HFFc6 (cell line): Measurements from ENCODE around the gene AGO4. TPM values are rescaled to one million over a fixed set of nuclear protein-coding genes. Genes with fewer than 3 reads are reported as not detected.

Experiments
- DNase-seq: peaks from one replicate; pipeline ENCODE4 v3.0.0-alpha.2; 2018
- H3K27ac Mint-ChIP-seq: 2 replicates; pipeline ENCODE4 v1.8.0; 2020; ENCODE audit warnings: mild to moderate bottlenecking, mixed read lengths
- H3K27me3 Mint-ChIP-seq: 2 replicates; pipeline ENCODE4 v1.8.0; 2021; ENCODE audit warnings: mild to moderate bottlenecking, moderate library complexity, mixed read lengths; ENCODE audit not compliant: insufficient read depth
- H3K36me3 Mint-ChIP-seq: 2 replicates; pipeline ENCODE4 v1.8.0; 2021; ENCODE audit warnings: low read depth, mixed read lengths
- H3K4me1 Mint-ChIP-seq: 2 replicates; pipeline ENCODE4 v1.8.0; 2020; ENCODE audit warnings: low read depth, mixed read lengths
- H3K4me3 Mint-ChIP-seq: 2 replicates; pipeline ENCODE4 v1.8.0; 2020; ENCODE audit warnings: mild to moderate bottlenecking, moderate library complexity, mixed read lengths
- H3K9me3 Mint-ChIP-seq: 2 replicates; pipeline ENCODE4 v1.8.0; 2020; ENCODE audit warnings: mild to moderate bottlenecking, mixed read lengths
- total RNA-seq, 6 experiments: library from RNA; stranded (reverse); fragmentation: NEBNext Ultra II Directional; extraction: Animal tissue kit (Norgen Biotek cat#: 25700); gene quantifications; 2 replicates in 1 of 6; 3 replicates in 5 of 6; pipeline ENCODE4 v1.2.3, GENCODE V29; 2021
- TF ChIP-seq, protein P1 (sequence below): fragments of 200-600 bp; sonication (generic); IDR thresholded peaks from 2 replicates; pipeline ENCODE4 v1.5.0; 2021; ENCODE audit warnings: antibody characterized with exemption, mild to moderate bottlenecking

Gene AGO4
- total RNA-seq, 6 experiments from 2014 or later = 3.6 to 6.9 (median 6.3) TPM

DNA sequence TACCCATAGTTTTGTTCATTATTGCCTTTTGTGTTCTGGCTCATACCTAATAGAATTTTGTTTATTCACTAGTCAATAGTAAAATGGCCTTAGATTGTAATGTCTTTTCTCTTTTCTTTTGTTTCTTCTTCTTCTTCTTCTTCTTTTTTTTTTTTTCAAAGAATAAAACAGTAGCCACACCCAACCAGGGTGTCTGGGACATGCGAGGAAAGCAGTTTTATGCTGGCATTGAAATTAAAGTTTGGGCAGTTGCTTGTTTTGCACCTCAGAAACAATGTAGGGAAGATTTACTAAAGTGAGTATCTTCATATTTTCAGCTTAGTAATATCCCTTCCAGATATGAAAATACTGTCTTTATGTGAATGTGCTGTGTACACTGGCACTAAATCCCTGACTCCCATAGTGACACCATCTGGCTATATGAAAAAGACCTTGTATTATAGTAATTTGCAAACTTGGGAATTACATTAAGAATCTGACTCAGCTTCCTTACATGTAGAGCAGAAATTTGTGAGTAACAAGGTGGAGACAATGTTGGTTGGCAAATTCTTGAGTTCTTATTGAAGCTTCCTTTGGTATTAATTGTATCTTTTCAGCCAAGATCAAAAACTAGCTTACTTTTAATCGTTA lies 24.6 kb downstream of the AGO4 start:
- no peak for DNase-seq
- TF ChIP-seq, protein P1, sequence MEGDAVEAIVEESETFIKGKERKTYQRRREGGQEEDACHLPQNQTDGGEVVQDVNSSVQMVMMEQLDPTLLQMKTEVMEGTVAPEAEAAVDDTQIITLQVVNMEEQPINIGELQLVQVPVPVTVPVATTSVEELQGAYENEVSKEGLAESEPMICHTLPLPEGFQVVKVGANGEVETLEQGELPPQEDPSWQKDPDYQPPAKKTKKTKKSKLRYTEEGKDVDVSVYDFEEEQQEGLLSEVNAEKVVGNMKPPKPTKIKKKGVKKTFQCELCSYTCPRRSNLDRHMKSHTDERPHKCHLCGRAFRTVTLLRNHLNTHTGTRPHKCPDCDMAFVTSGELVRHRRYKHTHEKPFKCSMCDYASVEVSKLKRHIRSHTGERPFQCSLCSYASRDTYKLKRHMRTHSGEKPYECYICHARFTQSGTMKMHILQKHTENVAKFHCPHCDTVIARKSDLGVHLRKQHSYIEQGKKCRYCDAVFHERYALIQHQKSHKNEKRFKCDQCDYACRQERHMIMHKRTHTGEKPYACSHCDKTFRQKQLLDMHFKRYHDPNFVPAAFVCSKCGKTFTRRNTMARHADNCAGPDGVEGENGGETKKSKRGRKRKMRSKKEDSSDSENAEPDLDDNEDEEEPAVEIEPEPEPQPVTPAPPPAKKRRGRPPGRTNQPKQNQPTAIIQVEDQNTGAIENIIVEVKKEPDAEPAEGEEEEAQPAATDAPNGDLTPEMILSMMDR = no peak
- Mint-ChIP-seq H3K9me3 (no peaks in the 10 kb centered on the region), H3K36me3 (peaks cover 20% of the 10 kb centered on the region), H3K4me1 (peaks cover 9% of the 10 kb centered on the region), H3K27ac (no peak overlapping the region; the same call in 1 of the 2 replicates), H3K4me3 (no peak overlapping the region), H3K27me3 (no peaks in the 10 kb centered on the region)

DNA sequence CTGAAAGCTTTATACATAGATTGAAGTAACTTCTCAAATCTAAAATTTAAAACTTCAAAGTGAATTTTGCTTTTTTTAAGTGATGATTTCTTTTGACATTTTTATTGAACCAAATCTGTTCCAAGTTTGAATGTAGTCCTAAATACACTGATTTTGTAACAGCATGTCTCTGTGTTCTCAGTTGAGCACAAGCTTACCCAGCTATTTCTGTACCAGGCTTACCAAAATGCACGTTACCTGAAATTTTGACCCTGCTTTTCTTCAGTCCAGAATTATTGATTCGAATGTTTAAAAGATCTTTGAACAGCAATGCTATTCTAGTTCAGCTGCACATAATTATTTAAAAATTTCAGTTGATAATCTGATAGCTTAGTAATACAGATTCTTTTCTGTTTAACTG lies 25.6 kb downstream of the AGO4 start:
- Mint-ChIP-seq H3K4me1 (peaks cover 9% of the 10 kb centered on the region), H3K27ac (no peak overlapping the region), H3K36me3 (peaks cover 25% of the 10 kb centered on the region), H3K4me3 (no peak overlapping the region), H3K27me3 (no peaks in the 10 kb centered on the region), H3K9me3 (no peaks in the 10 kb centered on the region)
- DNase-seq = no peak
- TF ChIP-seq, protein P1 = no peak

DNA sequence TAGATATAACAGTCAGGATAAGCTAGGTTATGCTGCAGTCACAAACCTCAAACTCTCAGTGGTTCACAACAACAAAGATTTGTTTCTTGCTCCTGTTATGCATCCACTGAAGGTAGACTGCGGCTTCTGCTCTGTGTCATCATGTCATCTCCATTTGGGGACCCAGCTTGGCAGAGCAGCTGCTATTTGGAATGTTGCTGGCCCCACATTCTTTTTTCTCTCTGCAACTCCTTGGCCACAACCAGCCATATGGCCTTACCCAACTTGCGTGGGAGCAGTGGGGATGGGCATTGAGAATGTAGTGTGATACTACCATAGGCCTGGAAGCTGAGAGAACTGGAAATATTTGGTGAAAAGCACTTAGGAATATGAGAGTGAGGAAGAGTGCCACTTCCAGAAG lies 26.4 kb downstream of the AGO4 start:
- peaks cover 33% of the 10 kb centered on the region for H3K36me3 Mint-ChIP-seq
- H3K27me3 Mint-ChIP-seq = no peaks in the 10 kb centered on the region
- H3K27ac Mint-ChIP-seq = no peak overlapping the region
- H3K4me1 Mint-ChIP-seq = peaks cover 9% of the 10 kb centered on the region
- H3K9me3 Mint-ChIP-seq = no peaks in the 10 kb centered on the region
- TF ChIP-seq, protein P1 = no peak
- DNase-seq = no peak
- H3K4me3 Mint-ChIP-seq = no peak overlapping the region

DNA sequence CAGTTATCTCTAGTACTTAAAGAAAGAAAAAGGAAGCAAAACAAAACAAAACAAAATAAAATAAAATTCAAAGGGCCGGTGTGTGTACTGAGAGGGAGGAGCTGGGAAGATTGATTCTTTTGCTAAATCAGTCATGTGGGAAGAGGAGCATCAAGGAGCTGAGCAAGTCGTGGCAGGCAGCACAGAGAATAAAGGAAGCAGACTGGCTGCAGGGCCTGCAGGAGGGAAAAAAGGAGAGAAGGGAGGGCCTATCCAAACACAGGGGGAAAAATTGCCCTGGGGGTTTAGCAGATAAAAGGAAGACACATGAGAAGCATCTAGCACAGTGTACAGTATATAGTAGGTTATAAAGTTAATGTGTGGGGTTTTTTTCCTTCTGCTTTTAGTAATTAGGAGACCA lies 27.6 kb downstream of the AGO4 start:
- Mint-ChIP-seq H3K27me3 (no peaks in the 10 kb centered on the region), H3K4me3 (no peak overlapping the region), H3K9me3 (no peaks in the 10 kb centered on the region), H3K36me3 (peaks cover 33% of the 10 kb centered on the region), H3K27ac (no peak overlapping the region), H3K4me1 (peaks cover 9% of the 10 kb centered on the region)
- no peak for DNase-seq
- TF ChIP-seq, protein P1 = no peak

DNA sequence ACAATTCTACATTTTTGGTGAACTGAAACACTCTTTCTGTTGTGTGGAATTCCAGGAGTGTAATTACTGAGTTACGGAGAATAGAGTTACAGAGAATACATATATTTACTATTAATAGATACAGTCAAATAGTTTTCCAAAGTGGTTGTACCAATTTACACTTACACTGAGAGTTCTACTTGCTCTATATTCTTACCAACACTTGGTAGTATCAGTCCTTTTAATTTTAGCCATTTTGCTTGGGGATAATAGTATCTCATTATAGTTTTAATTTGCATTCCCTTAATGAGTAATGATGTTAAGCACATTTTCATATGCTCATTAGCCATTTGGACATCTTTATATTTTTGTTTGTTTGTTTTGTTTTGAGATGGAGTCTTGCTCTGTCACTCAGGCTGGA lies 28.9 kb downstream of the AGO4 start:
- Mint-ChIP-seq H3K4me3 (no peak overlapping the region), H3K27me3 (no peaks in the 10 kb centered on the region), H3K27ac (no peak overlapping the region), H3K9me3 (no peaks in the 10 kb centered on the region), H3K36me3 (peaks cover 34% of the 10 kb centered on the region), H3K4me1 (peaks cover 9% of the 10 kb centered on the region)
- TF ChIP-seq, protein P1 = no peak
- DNase-seq = no peak
